ENCODE data around the gene ODC1.
"Not testable (repeated sequence)": the region's sequence is repeated elsewhere in the genome, so short reads cannot be mapped to it uniquely, and the experiment has no call there.

ODC1 gene

DNA sequence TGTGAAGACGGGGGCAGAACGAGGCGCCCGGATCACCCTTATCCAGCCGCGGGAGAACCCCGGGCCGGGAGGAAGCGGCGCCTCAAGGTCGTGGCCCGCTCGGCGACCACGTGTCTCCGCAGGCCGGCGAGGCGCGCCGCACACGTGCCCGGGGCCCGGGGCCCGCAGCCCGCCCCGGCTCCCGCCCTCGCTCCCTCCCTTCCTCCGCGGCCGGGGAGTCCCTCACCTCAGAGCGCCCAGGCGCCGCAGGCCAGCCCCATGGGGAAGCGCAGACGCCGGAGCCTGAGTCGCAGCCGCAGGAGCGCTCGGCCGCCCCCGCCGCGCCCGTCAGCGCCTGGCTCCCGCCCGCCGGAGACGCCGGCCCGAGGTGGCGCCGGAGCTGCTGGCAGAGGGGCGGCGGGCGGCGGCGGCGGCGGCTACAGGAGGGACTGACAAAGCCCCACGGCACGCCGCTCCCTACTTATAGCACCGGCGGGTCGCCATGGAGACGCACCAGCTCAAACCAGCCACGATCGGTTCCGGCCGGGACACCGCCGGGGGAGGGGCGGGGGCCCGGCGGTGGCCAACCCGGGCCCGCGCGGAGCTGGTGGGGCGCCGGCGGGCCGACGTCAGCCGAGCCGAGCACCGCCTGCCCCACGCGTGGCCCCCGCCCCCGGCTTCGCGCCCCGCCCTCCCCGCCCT is at the start of gene ODC1:
Gene ODC1 (minus strand): TSS at position 433 of the 681 bp plus-strand sequence. CDS start 3,295 bp downstream, outside the sequence.
- DNase-seq, result peak; percentile 100

GRCh38 chr2:10497797-10498251 is 49.7 kb upstream of the ODC1 start:
- peak; percentile 70 for DNase-seq

DNA sequence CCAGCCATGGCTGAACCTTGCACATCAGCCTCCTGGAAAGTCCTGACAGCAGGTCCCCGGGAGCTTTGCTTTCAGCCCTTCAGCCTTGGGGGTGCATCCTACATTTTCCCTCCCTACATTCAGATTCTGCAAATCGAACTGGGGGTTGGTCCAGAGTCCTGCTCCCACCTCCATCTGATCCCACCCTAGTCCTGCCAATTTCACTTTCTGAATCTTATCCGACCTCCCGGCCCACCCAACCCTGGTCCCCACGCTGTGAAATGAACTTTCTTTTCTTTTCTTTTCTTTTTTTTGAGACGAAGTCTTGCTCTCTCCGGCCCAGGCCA is 47.8 kb upstream of the ODC1 start:
- no peak for DNase-seq

DNA sequence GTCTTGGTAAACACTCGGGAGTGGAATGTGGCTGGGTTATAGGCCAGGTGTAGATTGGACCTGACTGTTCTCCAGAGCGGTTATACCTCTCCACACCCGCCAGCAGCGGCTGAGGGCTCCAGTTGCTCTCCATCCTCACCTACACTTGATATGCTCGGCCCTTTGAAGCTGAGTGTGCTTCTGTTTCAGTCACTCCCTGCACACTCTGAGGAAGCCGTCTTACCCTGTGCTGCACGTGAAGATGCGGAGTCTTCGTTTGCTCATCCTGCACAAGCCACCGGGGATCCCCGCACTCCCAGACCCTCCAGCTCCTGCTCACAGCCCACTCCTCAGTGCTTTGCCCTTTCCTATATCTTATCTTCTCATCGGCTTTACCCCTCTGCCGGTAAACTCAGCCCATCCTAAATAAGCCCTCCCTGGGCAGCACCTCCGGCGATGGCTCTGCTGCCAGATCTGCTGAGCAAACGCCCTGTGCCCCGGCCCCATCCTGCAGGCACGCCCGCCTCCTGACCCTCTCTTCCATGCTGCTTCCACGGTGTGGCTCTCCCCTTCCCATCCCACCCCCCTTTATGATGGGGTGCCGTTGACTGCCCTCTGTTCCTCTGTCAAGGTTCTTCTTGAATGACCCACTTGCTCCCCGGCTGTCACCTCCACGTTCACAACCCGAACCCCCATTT is 47.3 kb upstream of the ODC1 start:
- no peak for DNase-seq

DNA sequence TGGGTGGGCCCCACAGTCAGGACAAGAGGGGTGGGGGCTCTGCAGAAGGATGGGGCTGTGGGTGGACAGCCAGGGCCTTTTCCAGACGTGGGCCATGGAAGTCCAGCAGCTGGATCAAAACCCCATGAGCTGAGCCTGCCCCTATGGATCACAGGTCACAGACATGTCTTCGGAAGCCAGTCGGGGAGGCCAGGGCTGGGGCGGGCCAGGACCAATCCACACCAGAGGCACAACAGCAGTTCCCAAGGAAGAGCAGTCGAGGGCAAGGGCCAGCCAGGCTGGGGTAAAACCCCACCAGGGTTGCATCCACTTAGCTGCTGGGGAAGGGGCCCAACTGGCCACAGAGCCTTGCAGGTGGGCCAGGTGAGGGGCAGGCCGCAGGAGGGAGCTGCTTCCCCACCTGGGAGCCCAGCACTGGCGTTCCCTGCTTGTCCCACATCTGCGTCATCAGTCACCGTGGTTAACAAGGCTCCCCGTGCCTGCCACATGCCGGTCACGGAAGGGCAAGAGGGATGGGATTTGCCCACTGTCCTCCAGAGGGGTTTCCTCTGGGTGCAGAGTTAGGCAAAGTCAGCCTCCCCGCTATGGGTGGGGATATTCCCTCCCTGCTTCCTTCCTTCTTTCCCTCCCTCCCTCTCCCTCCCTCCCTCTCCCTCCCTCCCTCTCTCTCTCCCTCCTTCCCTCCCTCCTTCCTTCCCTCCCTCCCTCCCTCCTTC is 46.4 kb upstream of the ODC1 start:
- no peak for DNase-seq

- peak; percentile 82 for DNase-seq
Observed at GRCh38 chr2:10493634-10494281, 45.6 kb upstream of the ODC1 start.

DNA sequence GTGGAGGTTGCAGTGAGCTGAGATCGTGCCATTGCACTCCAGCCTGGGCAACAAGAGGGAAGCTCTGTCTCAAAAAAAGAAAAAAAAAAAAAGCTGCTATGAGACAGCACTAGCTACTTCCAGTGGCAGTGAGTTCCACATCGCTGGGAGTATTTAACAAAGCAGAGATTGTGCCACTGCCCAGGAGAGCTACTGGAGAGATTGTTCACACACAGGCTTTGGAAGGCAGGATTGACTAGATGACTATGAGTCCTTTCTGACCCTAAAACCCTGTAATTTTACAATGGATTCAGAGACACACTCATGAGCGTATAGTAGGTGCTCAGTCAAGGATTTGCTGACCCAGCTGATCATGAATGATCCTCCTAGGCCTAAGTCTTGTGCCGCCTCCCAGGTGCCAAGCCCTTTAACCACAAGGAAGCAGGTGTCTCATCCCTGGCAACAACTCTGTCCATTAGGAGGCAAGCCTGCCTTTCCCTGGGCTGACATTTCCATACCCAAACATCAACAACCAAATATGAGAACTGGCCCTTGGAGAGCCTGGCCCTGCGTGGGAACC is 45.0 kb upstream of the ODC1 start:
- no peak for DNase-seq

DNA sequence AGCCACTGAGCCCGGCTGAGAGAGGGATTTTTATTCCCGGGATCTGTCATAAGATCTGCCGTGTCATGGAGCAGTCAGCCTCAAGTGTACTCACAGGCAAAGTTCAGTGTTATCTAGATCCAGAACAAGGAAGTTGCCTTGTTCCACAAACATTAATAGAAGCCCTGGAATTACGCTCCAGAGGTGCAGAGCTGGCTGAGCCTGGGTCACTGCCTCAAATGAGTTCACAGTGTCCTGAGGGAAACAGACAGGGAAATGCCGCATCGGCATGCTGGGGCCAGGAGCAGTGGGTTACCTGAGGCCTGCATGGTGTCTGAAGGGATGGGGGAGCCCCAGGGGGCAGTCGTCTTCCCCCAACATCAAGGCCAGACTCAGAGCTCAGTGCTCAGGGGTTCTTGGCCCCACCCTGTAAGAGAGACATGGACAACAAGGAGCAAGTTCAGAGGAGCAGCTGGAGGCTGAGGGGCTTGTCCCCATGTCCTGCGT is 42.7 kb upstream of the ODC1 start:
- no peak for DNase-seq

DNA sequence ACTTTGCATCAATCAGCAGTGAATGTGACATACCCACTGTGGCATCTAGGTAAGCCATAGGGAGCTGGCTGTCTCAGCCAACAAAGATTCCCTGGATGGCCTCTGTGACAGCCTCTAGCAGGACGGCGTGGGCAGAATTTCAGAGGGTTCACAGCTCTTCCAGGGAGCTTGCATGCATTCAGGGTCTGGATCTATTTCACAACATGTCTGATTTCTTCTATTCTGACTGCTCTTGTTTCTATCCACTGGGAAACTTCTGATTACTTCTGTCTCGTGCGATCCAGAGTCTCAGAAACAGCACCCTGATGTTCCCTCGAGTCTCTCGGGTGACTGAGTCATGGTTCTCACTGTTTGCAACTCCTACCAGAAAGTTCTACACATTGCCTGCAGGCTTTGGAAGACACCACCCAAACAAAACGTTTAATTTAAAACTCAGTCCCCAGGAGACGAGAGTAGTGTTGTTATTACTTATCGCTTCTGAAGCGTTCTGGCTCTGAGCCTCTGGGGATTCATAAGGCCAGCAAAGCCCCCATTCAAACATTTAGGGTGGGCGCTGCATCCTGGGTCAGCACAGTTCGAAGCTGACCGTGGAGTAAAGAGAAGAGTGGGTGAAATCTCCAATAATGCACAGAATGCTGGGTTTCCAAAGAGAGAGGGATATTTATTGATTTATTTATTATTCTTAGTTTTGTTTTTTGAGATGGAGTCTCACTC is 41.9 kb upstream of the ODC1 start:
- no peak for DNase-seq

DNA sequence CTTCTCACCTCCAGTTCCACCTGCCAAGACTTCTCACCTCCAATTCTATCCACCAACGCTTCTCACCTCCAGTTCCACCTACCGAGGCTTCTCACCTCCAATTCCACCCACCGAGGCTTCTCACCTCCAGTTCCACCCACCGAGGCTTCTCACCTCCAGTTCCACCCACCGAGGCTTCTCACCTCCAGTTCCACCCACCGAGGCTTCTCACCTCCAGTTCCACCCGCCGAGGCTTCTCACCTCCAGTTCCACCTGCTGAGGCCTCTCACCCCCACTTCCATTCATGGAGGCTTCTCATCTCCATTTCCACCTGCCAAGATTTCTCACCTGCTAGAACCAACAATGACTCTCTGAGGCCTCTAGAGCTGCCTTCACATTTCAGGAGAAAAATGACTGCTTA is 40.0 kb upstream of the ODC1 start:
- not testable (repeated sequence) for DNase-seq

DNA sequence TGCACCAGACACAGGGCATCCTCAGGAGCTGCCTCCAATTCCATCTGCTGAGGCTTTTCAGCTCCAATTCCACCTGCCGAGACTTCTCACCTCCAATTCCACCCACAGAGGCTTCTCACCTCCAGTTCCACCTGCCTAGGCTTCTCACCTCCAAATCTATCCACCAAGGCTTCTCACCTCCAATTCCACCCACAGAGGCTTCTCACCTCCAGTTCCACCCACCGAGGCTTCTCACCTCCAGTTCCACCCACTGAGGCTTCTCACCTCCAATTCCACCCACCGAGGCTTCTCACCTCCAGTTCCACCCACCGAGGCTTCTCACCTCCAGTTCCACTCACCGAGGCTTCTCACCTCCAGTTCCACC is 39.6 kb upstream of the ODC1 start:
- not testable (repeated sequence) for DNase-seq

- DNase-seq, result no peak
Observed at GRCh38 chr2:10487081-10487740, 39.1 kb upstream of the ODC1 start.

DNA sequence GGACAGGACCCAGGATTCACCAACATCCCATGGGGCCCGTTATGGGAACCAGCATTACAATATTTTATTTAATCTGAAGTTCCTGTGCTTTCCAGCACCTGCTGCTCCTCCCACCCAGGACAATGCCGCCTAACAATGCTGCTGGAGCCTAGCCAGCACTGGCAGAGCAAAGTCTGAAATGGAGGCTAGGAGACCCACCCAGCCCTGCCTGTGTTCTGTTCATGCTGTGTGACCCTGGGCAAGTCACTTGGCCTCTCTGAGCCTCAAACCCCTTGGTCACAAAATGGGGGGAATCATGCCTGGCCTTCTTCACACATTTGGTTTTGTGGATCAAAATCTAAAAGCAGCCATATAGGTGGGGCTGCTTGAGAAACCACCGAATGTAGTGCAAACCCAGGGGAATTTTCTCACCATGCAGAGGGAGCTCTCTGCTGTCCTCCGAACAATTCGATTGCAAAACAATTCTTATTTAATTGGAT is 38.5 kb upstream of the ODC1 start:
- DNase-seq, result no peak

DNA sequence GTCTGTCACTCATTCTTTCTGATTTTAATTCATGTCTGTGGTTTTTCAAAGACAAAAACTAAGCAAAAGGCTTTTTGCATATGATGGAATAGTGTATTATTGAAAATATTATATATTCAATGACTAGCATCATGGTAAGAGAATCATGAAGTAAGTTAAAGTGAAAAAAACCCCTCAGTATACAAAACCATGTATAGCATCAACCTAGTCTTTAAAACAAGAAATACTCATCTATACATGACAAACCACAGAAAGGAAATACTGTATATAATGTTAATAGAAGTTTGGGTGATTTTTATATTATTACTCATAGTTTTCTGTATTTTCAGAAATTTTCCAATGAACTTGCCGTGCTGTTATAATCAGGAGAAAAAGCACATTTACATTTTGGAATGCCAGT is 38.0 kb upstream of the ODC1 start:
- DNase-seq, result no peak

- no peak for DNase-seq
Observed at GRCh38 chr2:10482913-10483312, 34.8 kb upstream of the ODC1 start.

DNA sequence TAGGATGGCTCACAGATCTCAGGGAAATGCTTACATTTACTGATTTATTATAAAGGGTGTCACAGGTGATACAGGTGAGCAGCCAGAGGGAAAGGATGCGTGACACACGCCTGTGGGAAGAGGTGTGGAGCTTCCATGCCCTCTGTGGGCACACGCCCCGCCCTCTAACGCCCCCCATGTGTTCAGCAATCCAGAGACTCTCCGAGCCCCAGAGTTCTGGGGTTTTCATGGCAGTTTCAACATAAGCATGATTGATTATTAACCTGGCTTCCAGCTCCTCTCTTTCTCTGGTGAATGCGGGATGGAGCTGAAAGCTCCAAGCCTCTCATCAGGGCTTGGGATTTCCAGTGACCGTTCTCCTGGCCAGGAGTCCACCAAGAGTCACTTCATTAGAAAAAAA is 34.3 kb upstream of the ODC1 start:
- no peak for DNase-seq

DNA sequence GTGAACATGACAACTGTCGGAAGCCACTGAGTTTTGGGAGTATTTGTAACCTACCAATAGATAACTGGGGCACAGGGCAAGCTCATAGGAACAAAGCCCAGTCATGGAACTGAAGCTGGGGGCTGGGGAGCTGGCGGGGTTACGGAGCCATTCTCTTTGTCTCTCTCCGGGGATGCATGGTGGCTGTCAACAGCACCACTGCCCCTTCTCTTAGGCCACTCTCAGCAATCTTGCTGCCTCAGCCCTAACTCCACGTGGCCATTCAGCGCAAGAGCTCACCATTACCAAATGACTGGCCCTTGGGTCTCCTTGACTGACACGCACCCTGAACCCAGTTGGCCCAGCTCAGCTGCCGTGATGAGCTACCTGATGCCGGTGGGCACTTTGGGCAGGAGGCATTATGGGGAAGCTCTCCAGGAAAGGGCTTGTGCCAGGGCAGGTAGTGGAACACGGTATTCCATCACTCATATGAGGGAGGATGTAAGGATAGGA is 33.6 kb upstream of the ODC1 start:
- DNase-seq, result no peak

DNA sequence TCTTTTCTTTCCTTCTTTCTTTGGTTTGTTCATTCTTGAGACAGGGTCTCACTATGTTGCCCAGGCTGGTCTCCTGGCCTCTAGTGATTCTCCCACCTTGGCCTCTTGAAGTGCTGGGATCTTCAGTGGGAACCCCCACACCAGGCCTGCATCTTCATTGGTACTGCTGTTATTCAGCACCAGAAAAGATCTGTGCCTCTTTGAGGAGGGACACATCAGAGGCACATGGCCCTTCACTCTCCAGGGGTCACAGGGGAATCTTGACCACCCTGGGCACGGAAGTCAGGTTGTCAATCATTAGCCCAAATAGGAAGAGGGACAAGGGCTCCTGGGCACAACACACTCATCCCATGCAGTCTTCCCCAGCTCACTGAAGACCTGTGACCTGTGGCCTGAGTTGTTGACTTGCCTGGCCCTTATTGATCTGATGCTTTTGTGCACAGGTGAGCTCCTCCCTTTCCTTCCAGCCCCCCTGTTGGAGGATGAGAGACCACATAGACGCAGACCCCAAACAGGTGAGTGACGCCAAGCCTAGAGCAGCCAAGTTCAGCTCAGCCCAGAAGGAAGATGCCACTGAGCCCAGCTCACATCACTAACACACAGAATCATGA is 33.0 kb upstream of the ODC1 start:
- no peak for DNase-seq

GRCh38 chr2:10480359-10480949 is 32.3 kb upstream of the ODC1 start:
- no peak for DNase-seq

DNA sequence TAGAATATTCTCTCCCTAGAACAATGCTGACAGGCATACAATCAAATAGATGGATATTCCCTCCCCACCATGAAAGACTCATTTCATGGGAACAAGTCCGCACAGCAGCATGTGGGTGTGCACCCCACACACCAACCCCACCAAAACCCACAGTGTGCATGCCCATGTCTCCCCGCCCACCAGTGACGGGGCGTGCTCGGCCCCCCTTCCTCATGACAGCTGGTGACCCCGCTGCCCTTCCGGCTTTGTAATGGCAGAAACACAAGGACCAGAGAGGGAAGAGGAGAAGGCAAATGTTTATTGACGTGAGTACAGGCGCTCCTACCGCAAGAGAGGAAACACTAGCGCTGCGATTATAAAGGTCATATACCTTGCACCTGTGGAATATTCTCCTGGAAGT is 30.8 kb upstream of the ODC1 start:
- DNase-seq, result no peak

DNA sequence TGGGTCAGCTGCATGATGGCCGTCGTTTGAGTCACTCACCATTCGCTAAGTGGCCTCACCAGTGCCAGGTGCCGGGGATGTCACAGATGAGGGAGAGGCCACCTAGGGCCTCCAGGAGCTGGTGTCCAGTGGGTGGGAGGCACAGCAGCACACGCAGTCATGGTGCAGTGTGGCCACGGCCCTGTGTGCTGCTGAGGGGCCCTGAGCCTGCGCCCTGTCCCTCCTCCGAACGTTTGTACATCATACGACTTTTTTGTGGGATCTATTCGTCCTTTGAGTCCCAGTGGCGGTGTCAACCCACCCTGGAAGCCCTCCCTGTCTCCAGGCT is 30.1 kb upstream of the ODC1 start:
- DNase-seq, result no peak

Measured in activated CD8-positive, alpha-beta memory T cell treated with anti-CD3 and anti-CD28 coated beads, Interleukin-2, amount 50 U/mL, for 4 hours (primary cell).